Retinal pigment epithelial cell (primary cell): Measurements from ENCODE around the gene KRTAP9-2.
"Not testable (repeated sequence)": the region's sequence is repeated elsewhere in the genome, so short reads cannot be mapped to it uniquely, and the experiment has no call there.

ENCODE experiments used
- DNase-seq: peaks from one replicate; pipeline ENCODE4 v3.0.0-alpha.2; 2010; ENCODE audit warnings: low read depth
- H3K4me3 ChIP-seq: 2 replicates; pipeline ENCODE4 v1.5.1; 2011; ENCODE audit warnings: mild to moderate bottlenecking, low read length, control low read depth, moderate library complexity
- TF ChIP-seq, protein P1 (sequence below): conservative IDR thresholded peaks from 2 replicates; pipeline ENCODE4 v1.5.1; 2011; ENCODE audit warnings: low read depth, low read length, control low read depth, inconsistent platforms

The KRTAP9-2 gene

GRCh38 chr17:41186872-41187271 is 39.6 kb upstream of the KRTAP9-2 start:
- H3K4me3 ChIP-seq, result no peak overlapping the region
- TF ChIP-seq, protein P1, sequence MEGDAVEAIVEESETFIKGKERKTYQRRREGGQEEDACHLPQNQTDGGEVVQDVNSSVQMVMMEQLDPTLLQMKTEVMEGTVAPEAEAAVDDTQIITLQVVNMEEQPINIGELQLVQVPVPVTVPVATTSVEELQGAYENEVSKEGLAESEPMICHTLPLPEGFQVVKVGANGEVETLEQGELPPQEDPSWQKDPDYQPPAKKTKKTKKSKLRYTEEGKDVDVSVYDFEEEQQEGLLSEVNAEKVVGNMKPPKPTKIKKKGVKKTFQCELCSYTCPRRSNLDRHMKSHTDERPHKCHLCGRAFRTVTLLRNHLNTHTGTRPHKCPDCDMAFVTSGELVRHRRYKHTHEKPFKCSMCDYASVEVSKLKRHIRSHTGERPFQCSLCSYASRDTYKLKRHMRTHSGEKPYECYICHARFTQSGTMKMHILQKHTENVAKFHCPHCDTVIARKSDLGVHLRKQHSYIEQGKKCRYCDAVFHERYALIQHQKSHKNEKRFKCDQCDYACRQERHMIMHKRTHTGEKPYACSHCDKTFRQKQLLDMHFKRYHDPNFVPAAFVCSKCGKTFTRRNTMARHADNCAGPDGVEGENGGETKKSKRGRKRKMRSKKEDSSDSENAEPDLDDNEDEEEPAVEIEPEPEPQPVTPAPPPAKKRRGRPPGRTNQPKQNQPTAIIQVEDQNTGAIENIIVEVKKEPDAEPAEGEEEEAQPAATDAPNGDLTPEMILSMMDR, result no peak
- no peak for DNase-seq

DNA sequence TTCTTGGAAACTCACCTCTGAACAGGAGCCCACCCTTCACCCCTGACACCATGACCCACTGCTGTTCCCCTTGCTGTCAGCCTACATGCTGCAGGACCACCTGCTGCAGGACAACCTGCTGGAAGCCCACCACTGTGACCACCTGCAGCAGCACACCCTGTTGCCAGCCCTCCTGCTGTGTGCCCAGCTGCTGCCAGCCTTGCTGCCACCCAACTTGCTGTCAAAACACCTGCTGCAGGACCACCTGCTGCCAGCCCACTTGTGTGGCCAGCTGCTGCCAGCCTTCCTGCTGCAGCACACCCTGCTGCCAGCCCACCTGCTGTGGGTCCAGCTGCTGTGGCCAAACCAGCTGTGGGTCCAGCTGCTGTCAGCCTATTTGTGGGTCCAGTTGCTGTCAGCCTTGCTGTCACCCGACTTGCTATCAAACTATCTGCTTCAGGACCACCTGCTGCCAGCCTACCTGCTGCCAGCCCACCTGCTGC is 36.6 kb upstream of the KRTAP9-2 start, which contains the start of gene KRTAP9-1:
TSS of gene KRTAP9-1 (plus strand) at position 51 of the 482 bp plus-strand sequence. CDS start at position 51, 0 bp downstream.
- DNase-seq, H3K4me3 ChIP-seq: not testable (repeated sequence)

DNA sequence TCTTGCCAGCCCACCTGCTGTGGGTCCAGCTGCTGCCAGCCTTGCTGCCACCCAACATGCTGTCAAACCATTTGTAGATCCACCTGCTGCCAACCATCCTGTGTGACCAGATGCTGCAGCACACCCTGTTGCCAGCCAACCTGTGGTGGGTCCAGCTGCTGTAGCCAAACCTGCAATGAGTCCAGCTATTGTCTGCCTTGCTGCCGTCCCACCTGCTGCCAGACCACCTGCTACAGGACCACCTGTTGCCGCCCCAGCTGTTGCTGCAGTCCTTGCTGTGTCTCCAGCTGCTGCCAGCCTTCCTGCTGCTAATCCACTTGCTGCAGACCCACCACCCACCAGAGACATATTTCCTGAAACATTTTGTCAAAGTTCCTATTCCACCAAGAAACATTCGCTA is 36.1 kb upstream of the KRTAP9-2 start:
- H3K4me3 ChIP-seq, result no peak overlapping the region
- no peak for DNase-seq
- TF ChIP-seq, protein P1, result no peak

DNA sequence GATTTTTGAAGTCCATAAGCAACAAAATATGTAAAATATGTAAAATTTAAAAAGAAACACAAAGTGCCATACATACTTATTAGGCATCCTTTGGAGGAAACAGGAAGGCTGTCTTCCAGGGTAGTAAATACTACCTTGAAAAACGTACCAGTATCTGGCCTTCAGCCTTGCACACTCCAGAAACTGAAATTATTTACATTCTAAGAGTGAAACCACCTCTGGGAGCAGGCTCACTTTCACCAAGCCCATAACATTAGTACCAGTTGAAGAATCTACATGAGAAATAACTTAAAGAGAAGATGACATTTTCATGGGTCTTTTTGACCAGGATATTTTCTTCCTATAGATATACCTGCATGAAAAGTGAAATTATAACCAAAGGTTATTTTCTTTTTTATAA is 30.4 kb upstream of the KRTAP9-2 start:
- DNase-seq, result no peak
- no peak overlapping the region for H3K4me3 ChIP-seq
- TF ChIP-seq, protein P1, result no peak

DNA sequence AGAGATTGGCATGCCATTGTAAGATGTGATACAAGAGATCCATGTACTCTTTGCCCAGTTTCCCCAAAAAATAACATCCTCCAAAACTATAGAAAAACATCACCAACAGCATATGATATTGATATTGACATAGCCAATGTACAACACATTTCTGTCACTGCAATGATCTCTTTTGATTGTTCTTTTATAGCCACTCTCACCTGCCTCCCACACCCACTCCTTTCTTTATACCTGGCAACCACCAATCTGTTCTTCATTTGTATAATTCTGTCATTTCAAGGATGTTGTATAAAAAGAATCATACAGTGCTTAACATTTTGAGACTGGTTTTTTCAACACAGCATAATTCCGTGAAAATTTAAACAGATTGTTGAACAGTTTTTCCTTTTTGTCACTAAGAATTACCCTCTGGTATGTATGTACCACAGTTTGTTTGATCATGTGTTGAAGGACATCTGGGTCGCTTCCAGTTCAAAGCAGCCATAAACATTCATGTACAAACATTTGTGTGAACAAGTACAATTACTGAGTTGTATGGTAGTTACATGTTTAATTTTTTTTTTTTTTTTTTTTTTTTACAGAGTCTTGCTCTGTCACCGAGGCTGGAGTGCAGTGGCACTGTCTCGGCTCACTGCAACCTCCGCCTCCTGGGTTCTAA is 26.9 kb upstream of the KRTAP9-2 start:
- no peak for DNase-seq
- TF ChIP-seq, protein P1, result no peak

GRCh38 chr17:41211845-41212466 is 14.5 kb upstream of the KRTAP9-2 start:
- H3K4me3 ChIP-seq, result no peak overlapping the region
- DNase-seq, result no peak
- TF ChIP-seq, protein P1, result no peak

More for the DNA sequence above, 26.9 kb upstream of the KRTAP9-2 start:
- no peak overlapping the region for H3K4me3 ChIP-seq

GRCh38 chr17:41212524-41213169 is 13.8 kb upstream of the KRTAP9-2 start:
- DNase-seq, result no peak
- TF ChIP-seq, protein P1, result no peak

More at GRCh38 chr17:41212524-41213169, 13.8 kb upstream of the KRTAP9-2 start:
- no peak overlapping the region for H3K4me3 ChIP-seq
